ENCODE measurements around the gene SGPL1.

GRCh38 chr10:70917635-70918034, 101.9 kb downstream of the SGPL1 start:
- no peak for TF ChIP-seq CTCF (IDR thresholded peaks at IDR 0.05)
- TF ChIP-seq EZH2phosphoT487 (IDR thresholded peaks at IDR 0.05): no peak

Data from neural progenitor cell (in vitro differentiated cells).